ENCODE measurements around the gene S100A13. TPM values are rescaled to one million over a fixed set of nuclear protein-coding genes. Genes with fewer than 3 reads are reported as not detected.
A peak's percentile ranks its signal among the peaks of the same experiment; 100 is the strongest.

The S100A13 gene
- total RNA-seq, 4 donors from 2014 or later = 33.8 to 67.8 (median 45.5) TPM

- Histone ChIP-seq H3K27ac (peak overlapping the region in 1 of 4 donors; percentile 10), H3K4me1 (peaks cover 9 to 33% (median 17%) of the 10 kb centered on the region in 4 donors), H3K36me3 (peaks cover 0 to 63% (median 34%) of the 10 kb centered on the region in 4 donors), H3K9me3 (no peaks in the 10 kb centered on the region), H3K27me3 (no peaks in the 10 kb centered on the region), H3K4me3 (no peak overlapping the region)
- 89 to 92% methylated on average over 2 to 4 of the region's 4 CpGs for WGBS, 2 donors (ENCODE audit: low coverage in 1 of 2)
- intact Hi-C loops (cut with DNase I; ENCODE audit: low total_unique reads) = no loop called here
- no peak for DNase-seq
- TF ChIP-seq EP300 (IDR thresholded peaks at IDR 0.05; ENCODE audit: low read depth) (no peak), POLR2A (IDR thresholded peaks at IDR 0.05) (no peak), POLR2AphosphoS5 (IDR thresholded peaks at IDR 0.05) (no peak), CTCF (IDR thresholded peaks at IDR 0.05) (no peak)
- in situ Hi-C loops (cut with MboI; ENCODE audit: low pct_ligation_motif_present in 1 of 4, low pct_unique_long_range_greater_than_20kb in 1 of 4, low sequenced_read_pairs in 3 of 4) = loop anchor here in 3 of 4 donors (10.0 to 25.0 kb wide), 3 partner anchors 93 to 320 kb away; partner anchors contain the start of genes CREB3L4 (in 1 of the 3), CRTC2 (in 1 of the 3), JTB (in 1 of the 3) and RAB13 (in 1 of the 3)
Measured at GRCh38 chr1:153667439-153667838, 40.1 kb upstream of the S100A13 start.

GRCh38 chr1:153663211-153663610, 35.9 kb upstream of the S100A13 start:
- no peak for DNase-seq
- no peak overlapping the region for H3K4me3 ChIP-seq
- 81% methylated on average over 5 of the region's 5 CpGs for WGBS, 2 donors (ENCODE audit: low coverage in 1 of 2)
- no peak overlapping the region for H3K27ac ChIP-seq
- intact Hi-C loops (cut with DNase I; ENCODE audit: low total_unique reads) (no loop called here), in situ Hi-C loops (cut with MboI; ENCODE audit: low pct_ligation_motif_present in 1 of 4, low pct_unique_long_range_greater_than_20kb in 1 of 4, low sequenced_read_pairs in 3 of 4) (loop anchor here in 3 of 4 donors (10.0 to 25.0 kb wide), 3 partner anchors 88 to 324 kb away; partner anchors contain the start of genes CREB3L4 (in 1 of the 3), CRTC2 (in 1 of the 3), JTB (in 1 of the 3) and RAB13 (in 1 of the 3))
- H3K27me3 ChIP-seq = no peaks in the 10 kb centered on the region
- H3K9me3 ChIP-seq = no peaks in the 10 kb centered on the region
- TF ChIP-seq POLR2AphosphoS5 (IDR thresholded peaks at IDR 0.05) (no peak), EP300 (IDR thresholded peaks at IDR 0.05; ENCODE audit: low read depth) (no peak), CTCF (IDR thresholded peaks at IDR 0.05) (no peak), POLR2A (IDR thresholded peaks at IDR 0.05) (no peak)
- H3K4me1 ChIP-seq = peaks cover 0 to 14% (median 12%) of the 10 kb centered on the region in 4 donors
- H3K36me3 ChIP-seq = peaks cover 0 to 74% (median 39%) of the 10 kb centered on the region in 4 donors

- WGBS, 2 donors (ENCODE audit: low coverage in 1 of 2) = 45 to 50% methylated on average over 1 to 2 of the region's 2 CpGs
- Histone ChIP-seq H3K36me3 (peaks cover 0 to 65% (median 36%) of the 10 kb centered on the region in 4 donors), H3K27ac (no peak overlapping the region), H3K27me3 (no peaks in the 10 kb centered on the region), H3K9me3 (no peaks in the 10 kb centered on the region), H3K4me3 (no peak overlapping the region), H3K4me1 (peaks cover 0 to 16% (median 12%) of the 10 kb centered on the region in 4 donors)
- no peak for DNase-seq
- in situ Hi-C loops (cut with MboI; ENCODE audit: low pct_ligation_motif_present in 1 of 4, low pct_unique_long_range_greater_than_20kb in 1 of 4, low sequenced_read_pairs in 3 of 4) (loop anchor here in 3 of 4 donors (10.0 to 25.0 kb wide), 3 partner anchors 87 to 325 kb away; partner anchors contain the start of genes CREB3L4 (in 1 of the 3), CRTC2 (in 1 of the 3), JTB (in 1 of the 3) and RAB13 (in 1 of the 3)), intact Hi-C loops (cut with DNase I; ENCODE audit: low total_unique reads) (no loop called here)
- TF ChIP-seq POLR2A (IDR thresholded peaks at IDR 0.05) (no peak), EP300 (IDR thresholded peaks at IDR 0.05; ENCODE audit: low read depth) (no peak), CTCF (IDR thresholded peaks at IDR 0.05) (no peak), POLR2AphosphoS5 (IDR thresholded peaks at IDR 0.05) (no peak)
Measured at GRCh38 chr1:153662269-153662668, 35.0 kb upstream of the S100A13 start.

GRCh38 chr1:153661111-153661708, 33.9 kb upstream of the S100A13 start:
- Histone ChIP-seq H3K27ac (no peak overlapping the region), H3K9me3 (no peaks in the 10 kb centered on the region), H3K27me3 (no peaks in the 10 kb centered on the region), H3K36me3 (peaks cover 0 to 55% (median 31%) of the 10 kb centered on the region in 4 donors), H3K4me1 (peaks cover 0 to 16% (median 12%) of the 10 kb centered on the region in 4 donors), H3K4me3 (no peak overlapping the region)
- in situ Hi-C loops (cut with MboI; ENCODE audit: low pct_ligation_motif_present in 1 of 4, low pct_unique_long_range_greater_than_20kb in 1 of 4, low sequenced_read_pairs in 3 of 4) (loop anchor here in 3 of 4 donors (10.0 to 25.0 kb wide), 3 partner anchors 86 to 326 kb away; partner anchors contain the start of genes CREB3L4 (in 1 of the 3), CRTC2 (in 1 of the 3), JTB (in 1 of the 3) and RAB13 (in 1 of the 3)), intact Hi-C loops (cut with DNase I; ENCODE audit: low total_unique reads) (no loop called here)
- no peak for TF ChIP-seq CTCF (IDR thresholded peaks at IDR 0.05)
- TF ChIP-seq POLR2AphosphoS5 (IDR thresholded peaks at IDR 0.05) = no peak
- no peak for TF ChIP-seq POLR2A (IDR thresholded peaks at IDR 0.05)
- TF ChIP-seq EP300 (IDR thresholded peaks at IDR 0.05; ENCODE audit: low read depth) = no peak
- WGBS, 2 donors (ENCODE audit: low coverage in 1 of 2) = 40 to 63% methylated on average over 1 to 8 of the region's 9 CpGs
- DNase-seq = no peak
